ENCODE data around the gene MYO9A.
"Not testable (repeated sequence)": the region's sequence is repeated elsewhere in the genome, so short reads cannot be mapped to it uniquely, and the experiment has no call there.

Gene MYO9A

GRCh38 chr15:72106068-72106467 is 11.9 kb downstream of the MYO9A start:
- TF ChIP-seq, protein P1, sequence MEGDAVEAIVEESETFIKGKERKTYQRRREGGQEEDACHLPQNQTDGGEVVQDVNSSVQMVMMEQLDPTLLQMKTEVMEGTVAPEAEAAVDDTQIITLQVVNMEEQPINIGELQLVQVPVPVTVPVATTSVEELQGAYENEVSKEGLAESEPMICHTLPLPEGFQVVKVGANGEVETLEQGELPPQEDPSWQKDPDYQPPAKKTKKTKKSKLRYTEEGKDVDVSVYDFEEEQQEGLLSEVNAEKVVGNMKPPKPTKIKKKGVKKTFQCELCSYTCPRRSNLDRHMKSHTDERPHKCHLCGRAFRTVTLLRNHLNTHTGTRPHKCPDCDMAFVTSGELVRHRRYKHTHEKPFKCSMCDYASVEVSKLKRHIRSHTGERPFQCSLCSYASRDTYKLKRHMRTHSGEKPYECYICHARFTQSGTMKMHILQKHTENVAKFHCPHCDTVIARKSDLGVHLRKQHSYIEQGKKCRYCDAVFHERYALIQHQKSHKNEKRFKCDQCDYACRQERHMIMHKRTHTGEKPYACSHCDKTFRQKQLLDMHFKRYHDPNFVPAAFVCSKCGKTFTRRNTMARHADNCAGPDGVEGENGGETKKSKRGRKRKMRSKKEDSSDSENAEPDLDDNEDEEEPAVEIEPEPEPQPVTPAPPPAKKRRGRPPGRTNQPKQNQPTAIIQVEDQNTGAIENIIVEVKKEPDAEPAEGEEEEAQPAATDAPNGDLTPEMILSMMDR (IDR thresholded peaks at IDR 0.05; ENCODE audit: low read depth, low read length): no peak
- DNase-seq (ENCODE audit: extremely low read depth, low read depth): no peak

GRCh38 chr15:72105111-72105510 is 12.8 kb downstream of the MYO9A start:
- TF ChIP-seq, protein P1 (IDR thresholded peaks at IDR 0.05; ENCODE audit: low read depth, low read length): no peak
- no peak for DNase-seq (ENCODE audit: extremely low read depth, low read depth)

GRCh38 chr15:72100551-72100950 is 17.4 kb downstream of the MYO9A start:
- DNase-seq (ENCODE audit: extremely low read depth, low read depth): not testable (repeated sequence)

GRCh38 chr15:72099155-72099554 is 18.8 kb downstream of the MYO9A start:
- TF ChIP-seq, protein P1 (IDR thresholded peaks at IDR 0.05; ENCODE audit: low read depth, low read length): no peak
- no peak for DNase-seq (ENCODE audit: extremely low read depth, low read depth)

GRCh38 chr15:72098040-72098439 is 19.9 kb downstream of the MYO9A start:
- TF ChIP-seq, protein P1 (IDR thresholded peaks at IDR 0.05; ENCODE audit: low read depth, low read length): no peak
- DNase-seq (ENCODE audit: extremely low read depth, low read depth): no peak

- TF ChIP-seq, protein P1 (IDR thresholded peaks at IDR 0.05; ENCODE audit: low read depth, low read length): no peak
- no peak for DNase-seq (ENCODE audit: extremely low read depth, low read depth)
These were observed 21.2 kb downstream of the MYO9A start for GRCh38 chr15:72096796-72097195.

DNA sequence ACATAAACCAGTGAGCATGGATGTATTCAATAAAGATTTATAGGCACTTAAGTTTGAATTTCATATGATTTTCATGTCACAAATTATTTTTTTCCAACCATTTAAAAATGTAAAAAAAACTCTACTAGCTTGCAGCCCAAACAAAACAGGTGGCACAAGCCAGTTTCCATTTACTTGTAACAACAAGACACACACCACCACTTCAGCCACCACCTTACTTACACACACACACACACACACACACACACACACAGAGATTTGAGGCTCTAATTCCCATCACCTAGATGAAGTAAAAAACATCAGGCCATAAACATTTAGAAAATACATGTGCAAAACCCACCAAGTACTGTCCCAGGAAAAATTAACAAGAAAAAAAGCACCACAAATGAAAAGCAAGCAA is 25.3 kb downstream of the MYO9A start:
- no peak for DNase-seq (ENCODE audit: extremely low read depth, low read depth)
- TF ChIP-seq, protein P1 (IDR thresholded peaks at IDR 0.05; ENCODE audit: low read depth, low read length): no peak

DNA sequence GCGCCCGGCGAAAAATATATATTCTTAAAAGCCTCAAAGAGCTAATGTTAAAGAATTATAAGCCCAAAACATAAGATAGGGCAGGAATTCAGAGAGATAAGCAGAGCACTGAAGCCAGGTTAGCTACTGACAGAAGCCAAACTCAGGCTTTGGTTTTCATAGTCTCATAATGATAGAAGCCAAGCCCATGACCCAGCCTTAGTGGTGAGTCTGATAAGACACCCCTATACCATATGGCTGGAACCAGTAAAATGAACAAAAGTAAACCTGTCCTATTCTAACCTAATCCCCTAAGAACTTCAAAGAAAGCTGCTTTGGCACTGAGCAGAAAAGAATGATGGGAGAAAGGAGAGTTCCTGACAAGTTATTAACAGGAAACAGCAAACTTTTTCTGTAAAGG is 25.9 kb downstream of the MYO9A start:
- DNase-seq (ENCODE audit: extremely low read depth, low read depth): no peak
- TF ChIP-seq, protein P1 (IDR thresholded peaks at IDR 0.05; ENCODE audit: low read depth, low read length): no peak
